Esophagus squamous epithelium (tissue), 4 donors: ENCODE data around the gene YTHDF2.

Source experiments
- CTCF ChIP-seq, 6 experiments: fragments of 450-650 bp in 4 of 6; fragments of 200-600 bp in 2 of 6; sonication (generic) in 2 of 6; IDR thresholded peaks; one replicate each; pipeline ENCODE4 v1.5.1; 2016 to 2019; ENCODE audit warnings: antibody characterized with exemption in 6 of 6, mild to moderate bottlenecking in 4 of 6, moderate library complexity in 4 of 6
- POLR2A ChIP-seq, 4 donors: fragments of 450-650 bp; IDR thresholded peaks; one replicate each; pipeline ENCODE4 v1.6.1; 2017; ENCODE audit warnings: antibody characterized with exemption in 4 of 4, mild to moderate bottlenecking in 4 of 4, moderate library complexity in 3 of 4

- TF ChIP-seq CTCF (IDR thresholded peaks at IDR 0.05) (no peak), POLR2A (IDR thresholded peaks at IDR 0.05) (no peak)
Measured at GRCh38 chr1:28778021-28778420, 41.3 kb downstream of the YTHDF2 start.
